ENCODE data around the gene GRM1. TPM values are rescaled to one million over a fixed set of nuclear protein-coding genes. Genes with fewer than 3 reads are reported as not detected.

Gene GRM1
- total RNA-seq, 1 donor from 2014 or later = not detected

GRCh38 chr6:146127447-146128215, 98.8 kb downstream of the GRM1 start:
- Histone ChIP-seq H3K9me3 (no peaks in the 10 kb centered on the region), H3K4me1 (no peaks in the 10 kb centered on the region), H3K27me3 (no peaks in the 10 kb centered on the region), H3K27ac (no peak overlapping the region), H3K4me3 (no peak overlapping the region), H3K36me3 (no peaks in the 10 kb centered on the region)
- intact Hi-C loops (cut with DNase I) = no loop called here
- TF ChIP-seq POLR2A (IDR thresholded peaks at IDR 0.05) (no peak), CTCF (IDR thresholded peaks at IDR 0.05) (no peak), POLR2AphosphoS5 (IDR thresholded peaks at IDR 0.05; ENCODE audit: insufficient read depth in 1 of 2, low read depth in 1 of 2) (no peak)
- DNase-seq (ENCODE audit: extremely low spot score in 2 of 2) = no peak

- DNase-seq (ENCODE audit: extremely low spot score in 2 of 2) = no peak
- H3K4me3 ChIP-seq = no peak overlapping the region
- TF ChIP-seq POLR2AphosphoS5 (IDR thresholded peaks at IDR 0.05; ENCODE audit: insufficient read depth in 1 of 2, low read depth in 1 of 2) (no peak), CTCF (IDR thresholded peaks at IDR 0.05) (no peak), POLR2A (IDR thresholded peaks at IDR 0.05) (no peak)
- H3K4me1 ChIP-seq = no peaks in the 10 kb centered on the region
- no peaks in the 10 kb centered on the region for H3K27me3 ChIP-seq
- intact Hi-C loops (cut with DNase I) = no loop called here
- H3K36me3 ChIP-seq = no peaks in the 10 kb centered on the region
- H3K27ac ChIP-seq = no peak overlapping the region
- H3K9me3 ChIP-seq = no peaks in the 10 kb centered on the region
Observed at GRCh38 chr6:146133866-146134265, 105.0 kb downstream of the GRM1 start.

- no peak overlapping the region for H3K4me3 ChIP-seq
- no peaks in the 10 kb centered on the region for H3K36me3 ChIP-seq
- no peak for DNase-seq (ENCODE audit: extremely low spot score in 2 of 2)
- no peaks in the 10 kb centered on the region for H3K4me1 ChIP-seq
- no peak overlapping the region for H3K27ac ChIP-seq
- no peaks in the 10 kb centered on the region for H3K27me3 ChIP-seq
- no peak for TF ChIP-seq POLR2AphosphoS5 (IDR thresholded peaks at IDR 0.05; ENCODE audit: insufficient read depth in 1 of 2, low read depth in 1 of 2)
- TF ChIP-seq CTCF (IDR thresholded peaks at IDR 0.05) = no peak
- TF ChIP-seq POLR2A (IDR thresholded peaks at IDR 0.05) = no peak
- no peaks in the 10 kb centered on the region for H3K9me3 ChIP-seq
- intact Hi-C loops (cut with DNase I) = no loop called here
Observed at GRCh38 chr6:146135167-146135566, 106.3 kb downstream of the GRM1 start.

GRCh38 chr6:146146836-146147235, 118.0 kb downstream of the GRM1 start:
- intact Hi-C loops (cut with DNase I) = no loop called here
- TF ChIP-seq CTCF (IDR thresholded peaks at IDR 0.05) = no peak
- TF ChIP-seq POLR2AphosphoS5 (IDR thresholded peaks at IDR 0.05; ENCODE audit: insufficient read depth in 1 of 2, low read depth in 1 of 2) = no peak
- no peak for TF ChIP-seq POLR2A (IDR thresholded peaks at IDR 0.05)
- no peaks in the 10 kb centered on the region for H3K36me3 ChIP-seq

GRCh38 chr6:146149770-146150169, 120.9 kb downstream of the GRM1 start:
- no peaks in the 10 kb centered on the region for H3K4me1 ChIP-seq
- TF ChIP-seq CTCF (IDR thresholded peaks at IDR 0.05) = no peak
- no peak for TF ChIP-seq POLR2A (IDR thresholded peaks at IDR 0.05)
- no peak for TF ChIP-seq POLR2AphosphoS5 (IDR thresholded peaks at IDR 0.05; ENCODE audit: insufficient read depth in 1 of 2, low read depth in 1 of 2)
- no peaks in the 10 kb centered on the region for H3K36me3 ChIP-seq
- no peaks in the 10 kb centered on the region for H3K27me3 ChIP-seq
- intact Hi-C loops (cut with DNase I) = no loop called here
- H3K9me3 ChIP-seq = no peaks in the 10 kb centered on the region
- H3K27ac ChIP-seq = no peak overlapping the region
- no peak overlapping the region for H3K4me3 ChIP-seq
- DNase-seq (ENCODE audit: extremely low spot score in 2 of 2) = no peak

More at GRCh38 chr6:146146836-146147235, 118.0 kb downstream of the GRM1 start:
- H3K27me3 ChIP-seq = no peaks in the 10 kb centered on the region
- H3K4me1 ChIP-seq = no peaks in the 10 kb centered on the region
- no peak for DNase-seq (ENCODE audit: extremely low spot score in 2 of 2)
- no peaks in the 10 kb centered on the region for H3K9me3 ChIP-seq
- H3K4me3 ChIP-seq = no peak overlapping the region
- no peak overlapping the region for H3K27ac ChIP-seq
